Left lobe of liver (tissue), 2 donors: ENCODE data around the gene MORN4. TPM values are rescaled to one million over a fixed set of nuclear protein-coding genes. Genes with fewer than 3 reads are reported as not detected.
"Not testable (repeated sequence)": the region's sequence is repeated elsewhere in the genome, so short reads cannot be mapped to it uniquely, and the experiment has no call there.

Source experiments
- ATAC-seq: fragments of 200-7000 bp; cut with Tn5 transposase; one replicate; pipeline ENCODE4 v1.9.1; 2020; ENCODE audit warnings: mild to moderate bottlenecking, moderate library complexity
- DNase-seq: peaks from one replicate; pipeline ENCODE4 v3.0.0-alpha.2; 2020; ENCODE audit warnings: low spot score
- total RNA-seq: library from RNA; stranded (reverse); gene quantifications from one replicate; pipeline ENCODE4 v1.2.1, GENCODE V29; 2021
- donor health status: DM: no; HTN: no; CAD: no; lungs with moderate emphysema.
- donor health status: DM: no; HTN: yes; CAD: no.

Gene MORN4
- total RNA-seq, 1 donor from 2014 or later, result 0.81 TPM

- DNase-seq (no peak), ATAC-seq (no peak)
Observed at GRCh38 chr10:97598407-97599271, 34.7 kb downstream of the MORN4 start.

- ATAC-seq, result no peak
- DNase-seq, result no peak
Observed at GRCh38 chr10:97597778-97598177, 35.5 kb downstream of the MORN4 start.

GRCh38 chr10:97596101-97597082, 36.9 kb downstream of the MORN4 start:
- ATAC-seq, result peak; percentile 93
- DNase-seq, result peak; percentile 57

GRCh38 chr10:97593421-97593820, 39.9 kb downstream of the MORN4 start:
- DNase-seq (no peak), ATAC-seq (no peak)

- no peak for DNase-seq
- no peak for ATAC-seq
Observed at GRCh38 chr10:97590748-97591495, 42.4 kb downstream of the MORN4 start.

- no peak for DNase-seq
- ATAC-seq, result no peak
Observed at GRCh38 chr10:97590082-97590747, 43.1 kb downstream of the MORN4 start.

- DNase-seq, result no peak
- ATAC-seq, result no peak
Observed at GRCh38 chr10:97589479-97589878, 43.8 kb downstream of the MORN4 start, which contains the start of gene C10orf62. Gene C10orf62, plus strand, starts transcription at chr10:97589721. Its CDS starts 177 bp downstream, at chr10:97589898.

- DNase-seq, result no peak
Observed at GRCh38 chr10:97587183-97587582, 46.1 kb downstream of the MORN4 start.

GRCh38 chr10:97585439-97585811, 47.9 kb downstream of the MORN4 start:
- peak; percentile 3 for ATAC-seq
- no peak for DNase-seq

More at GRCh38 chr10:97587183-97587582, 46.1 kb downstream of the MORN4 start:
- ATAC-seq, result no peak

GRCh38 chr10:97584798-97585438, 48.4 kb downstream of the MORN4 start:
- DNase-seq (peak; percentile 86), ATAC-seq (peak; percentile 61)

- DNase-seq (peak; percentile 98), ATAC-seq (peak; percentile 81)
Observed at GRCh38 chr10:97584060-97584797, 49.1 kb downstream of the MORN4 start, which contains the start of gene HOGA1. Gene HOGA1, plus strand, starts transcription at chr10:97584389. Its CDS starts 315 bp downstream, at chr10:97584704.

- ATAC-seq (no peak), DNase-seq (no peak)
Observed at GRCh38 chr10:97583476-97583875, 49.8 kb downstream of the MORN4 start.

- DNase-seq (no peak), ATAC-seq (no peak)
Observed at GRCh38 chr10:97582169-97582568, 51.1 kb downstream of the MORN4 start.

GRCh38 chr10:97580421-97581367, 52.6 kb downstream of the MORN4 start:
- DNase-seq (no peak), ATAC-seq (no peak)

GRCh38 chr10:97578171-97578844, 55.0 kb downstream of the MORN4 start:
- no peak for ATAC-seq
- DNase-seq, result no peak

- ATAC-seq (no peak), DNase-seq (no peak)
Observed at GRCh38 chr10:97577701-97578100, 55.6 kb downstream of the MORN4 start.

GRCh38 chr10:97576487-97576886, 56.8 kb downstream of the MORN4 start:
- not testable (repeated sequence) for DNase-seq, ATAC-seq
